GM19043 (cell line): Measurements from ENCODE around the gene PHC3.
A peak's percentile ranks its signal among the peaks of the same experiment; 100 is the strongest.
"Not testable (repeated sequence)": the region's sequence is repeated elsewhere in the genome, so short reads cannot be mapped to it uniquely, and the experiment has no call there.

Source experiments
- ATAC-seq: cut with Tn5 transposase; IDR thresholded peaks from one replicate; pipeline ENCODE4 v1.9.1; 2021; ENCODE audit warnings: low read depth; ENCODE audit not compliant: unreplicated experiment

Gene PHC3

DNA sequence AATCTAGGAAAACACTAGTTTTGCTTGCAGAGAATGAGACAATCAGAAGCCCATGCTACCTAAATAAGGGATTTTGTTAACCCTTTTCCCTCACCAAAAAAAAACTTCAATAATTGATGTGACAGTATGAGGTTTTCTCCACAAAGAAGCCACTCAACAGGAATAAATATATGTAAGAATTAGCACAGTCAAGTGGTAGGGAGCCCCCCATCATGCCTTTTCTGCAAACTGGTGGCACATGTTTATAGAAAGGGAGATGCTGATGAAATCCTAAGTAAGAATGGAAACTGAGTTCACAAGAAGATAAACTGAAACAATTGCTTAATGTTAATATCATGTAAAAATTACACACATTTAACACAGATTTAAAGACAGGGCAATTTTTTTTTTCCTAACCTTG lies 51.0 kb downstream of the PHC3 start:
- no peak for ATAC-seq

DNA sequence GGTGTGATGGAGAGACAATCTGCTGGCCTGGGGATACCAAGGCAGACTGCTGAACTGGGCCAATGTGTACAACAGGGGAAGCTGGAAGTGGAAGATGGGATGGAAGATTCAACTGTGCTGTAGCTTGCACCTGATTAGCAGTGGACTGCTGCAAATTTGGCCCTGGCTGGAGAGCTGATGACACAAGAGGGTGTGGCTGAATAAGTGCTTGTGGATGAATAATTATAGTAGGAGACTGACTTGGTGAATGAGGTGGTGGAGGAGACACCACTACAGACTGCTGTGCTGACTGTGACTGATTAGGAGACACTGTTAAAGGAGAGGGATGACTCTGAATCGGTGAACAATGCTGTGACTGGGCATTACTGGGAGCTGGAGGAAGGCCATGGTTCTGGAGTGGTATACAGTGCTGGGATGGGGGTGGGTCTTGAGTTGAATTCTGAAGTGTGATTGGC lies 52.5 kb downstream of the PHC3 start:
- ATAC-seq: peak; percentile 33

DNA sequence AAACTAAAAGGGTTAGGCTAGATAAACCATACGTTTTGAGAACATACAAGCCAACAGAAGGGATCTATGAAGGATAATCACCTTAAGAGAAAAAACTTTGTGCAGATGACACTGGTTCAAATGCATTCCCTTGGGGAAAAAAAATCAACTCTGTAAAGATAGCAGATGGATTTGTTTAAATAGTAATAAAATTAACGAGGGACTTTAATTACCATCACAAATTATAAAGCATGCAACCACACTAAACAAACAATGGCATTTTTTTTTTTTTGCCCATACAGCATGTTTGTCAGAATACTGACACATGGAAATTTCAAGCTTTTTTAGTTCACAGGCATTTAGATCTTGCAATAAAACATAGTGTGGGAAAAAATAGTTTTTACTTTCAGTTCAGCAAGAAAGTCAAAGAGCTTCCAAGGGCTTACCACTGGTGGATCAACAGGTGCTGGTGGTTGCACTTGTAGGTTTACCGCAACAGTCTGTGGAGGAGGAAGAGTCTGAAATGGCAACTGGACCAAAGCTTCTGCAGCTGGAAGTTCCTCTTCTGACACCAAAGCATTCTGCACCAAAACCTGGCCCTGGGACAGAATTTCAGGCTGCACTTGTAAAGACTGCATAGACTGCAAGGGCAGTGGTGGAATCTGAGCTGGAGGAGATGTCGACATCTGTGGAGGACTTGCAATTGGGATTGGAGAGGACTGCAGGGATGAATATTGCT lies 53.1 kb downstream of the PHC3 start:
- peak; percentile 89 for ATAC-seq

DNA sequence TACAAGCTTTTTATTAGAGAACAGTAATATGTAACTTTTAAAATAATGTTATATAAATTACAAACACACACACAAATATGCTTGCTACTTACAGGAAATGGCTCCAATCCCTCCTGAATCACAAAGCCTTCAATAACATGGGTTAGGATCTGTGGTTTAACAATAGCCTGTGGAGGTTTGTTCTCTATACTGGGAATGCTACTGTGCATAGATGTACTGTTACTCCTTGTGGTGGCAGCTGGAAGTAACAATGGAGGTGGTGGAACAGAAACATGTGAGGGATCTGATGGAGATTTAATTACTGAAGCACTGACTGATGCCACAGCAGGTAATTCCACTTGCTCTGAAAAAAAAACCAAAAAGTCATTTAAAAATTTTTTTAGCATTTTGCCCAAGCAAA lies 64.4 kb downstream of the PHC3 start:
- no peak for ATAC-seq

DNA sequence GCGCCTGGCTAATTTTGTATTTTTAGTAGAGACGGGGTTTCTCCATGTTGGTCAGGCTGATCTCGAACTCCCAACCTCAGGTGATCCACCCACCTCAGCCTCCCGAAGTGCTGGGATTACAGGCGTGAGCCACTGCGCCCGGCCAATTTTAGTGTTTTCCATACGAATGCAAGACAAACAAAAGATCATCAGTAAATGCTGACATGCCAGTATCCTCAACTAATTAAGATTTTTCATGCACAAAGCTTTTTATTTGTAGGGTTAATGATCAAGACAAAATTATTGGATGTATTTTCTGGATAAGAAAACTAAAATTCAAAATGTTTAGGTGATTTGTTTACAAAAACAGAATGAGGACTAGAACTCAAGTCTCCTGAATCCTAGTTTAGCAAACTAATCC lies 67.4 kb downstream of the PHC3 start:
- not testable (repeated sequence) for ATAC-seq

DNA sequence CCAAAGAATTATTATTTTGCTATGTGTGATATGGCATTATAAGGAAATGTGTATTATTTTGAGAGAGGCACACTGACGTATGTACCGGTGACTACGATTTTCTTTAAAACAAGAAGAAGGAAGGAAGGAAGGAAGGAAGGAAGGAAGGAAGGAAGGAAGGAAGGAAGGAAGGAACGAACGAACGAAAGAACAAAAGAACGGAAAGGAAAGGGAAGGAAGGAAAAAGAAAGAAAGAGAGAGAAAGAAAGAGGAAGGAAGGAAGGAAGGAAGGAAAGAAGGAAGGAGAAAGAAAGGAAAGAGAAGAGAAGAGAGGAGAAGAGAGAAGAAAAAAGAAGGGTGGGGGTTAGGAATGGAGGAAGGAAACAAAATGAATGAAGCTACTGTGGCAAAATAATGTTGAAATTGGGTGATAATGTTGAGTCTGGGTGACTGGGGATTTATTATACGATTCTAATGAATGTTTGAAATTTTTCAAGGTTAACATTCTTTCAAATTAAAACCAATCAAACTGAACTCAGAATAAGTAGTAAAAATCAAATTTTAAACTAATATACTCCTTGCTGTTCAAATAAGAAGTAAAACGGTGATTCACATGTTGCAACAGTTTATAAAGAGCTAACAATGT lies 70.3 kb downstream of the PHC3 start:
- ATAC-seq: no peak

DNA sequence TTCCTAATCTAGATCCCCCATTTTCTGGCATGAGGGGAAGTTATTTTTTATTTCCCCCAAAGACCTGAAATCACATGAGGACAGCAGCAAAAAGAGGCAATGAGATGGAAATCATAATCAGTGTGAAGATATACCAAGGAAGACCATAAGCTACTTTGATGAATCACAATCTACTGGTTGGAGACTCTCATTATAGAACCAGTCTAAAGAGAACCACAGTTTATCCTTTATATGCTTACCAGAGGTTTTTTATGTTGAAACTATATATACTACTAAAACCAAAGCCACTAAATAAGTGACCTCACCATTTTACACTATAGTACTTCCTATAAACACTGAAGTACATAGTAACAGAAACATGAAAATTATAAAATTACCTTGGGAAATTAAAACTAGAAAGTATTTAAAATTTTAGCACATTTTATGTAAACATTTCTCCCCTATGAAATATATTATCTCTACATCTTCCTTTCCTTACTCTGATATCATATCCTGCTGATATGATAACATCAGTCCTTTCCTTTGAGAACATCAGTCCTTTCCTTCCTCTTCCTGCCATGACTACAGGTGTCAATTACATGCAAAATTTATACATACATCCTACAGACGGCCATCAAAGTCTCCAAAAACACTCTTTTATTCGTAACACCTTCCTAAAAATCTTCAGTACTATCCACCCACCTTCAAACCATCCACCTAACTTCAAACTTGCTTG lies 71.8 kb downstream of the PHC3 start:
- ATAC-seq: no peak

DNA sequence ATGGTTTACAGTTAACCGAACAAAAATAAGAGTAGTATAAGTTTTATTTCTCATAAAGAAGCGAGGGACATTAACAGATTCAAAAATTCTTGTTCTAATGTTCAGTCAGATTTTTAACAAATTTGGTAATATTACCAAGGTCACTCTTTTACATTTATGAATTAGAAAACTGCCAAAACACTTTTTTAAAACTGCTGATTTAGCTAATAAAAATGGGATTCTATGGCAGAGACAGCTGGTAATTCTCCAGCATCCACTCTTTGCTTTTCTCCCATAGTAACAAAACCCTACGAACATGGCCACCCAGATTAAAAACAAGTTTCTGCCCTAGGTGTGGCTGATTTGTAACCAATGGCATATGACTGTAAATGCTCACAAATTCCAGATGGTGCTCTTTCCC lies 72.6 kb downstream of the PHC3 start:
- ATAC-seq: no peak

DNA sequence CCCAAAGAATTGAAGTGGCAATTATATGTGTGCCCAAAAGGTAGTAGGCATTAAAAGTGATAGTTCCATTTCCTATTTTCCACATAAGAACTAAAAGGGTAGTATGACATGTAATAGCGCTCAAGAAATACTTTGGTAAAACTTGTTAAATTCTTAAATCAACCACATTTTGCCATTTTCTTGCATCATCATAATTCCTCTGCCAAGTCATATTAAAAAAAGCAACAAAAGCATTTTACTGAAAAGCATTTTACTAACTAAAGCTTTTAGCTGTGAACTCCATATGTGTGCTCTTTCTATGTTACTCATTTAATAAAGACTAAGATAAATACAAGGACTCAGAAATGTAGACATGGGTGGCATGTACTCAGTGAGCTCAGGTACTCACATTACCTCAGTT lies 73.6 kb downstream of the PHC3 start:
- ATAC-seq: no peak

DNA sequence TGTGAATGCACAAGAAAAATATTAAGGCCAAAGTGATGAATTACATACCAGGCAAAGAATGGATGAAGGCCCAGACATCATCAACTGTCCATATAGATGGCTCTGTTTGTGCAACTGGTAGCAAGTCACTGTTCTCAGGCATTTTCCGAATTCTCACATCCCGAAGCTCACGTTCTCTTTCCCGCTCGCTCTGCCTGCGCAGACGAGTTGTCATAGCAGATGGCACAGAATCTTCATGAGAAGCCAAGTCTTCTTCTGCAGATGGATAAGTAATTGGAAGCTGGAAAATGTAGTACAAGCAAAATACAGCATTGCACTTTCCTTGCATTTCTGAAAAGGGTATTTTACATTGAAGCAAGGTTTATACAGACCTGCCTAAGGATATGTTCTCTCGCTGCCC lies 79.1 kb downstream of the PHC3 start:
- ATAC-seq: no peak

DNA sequence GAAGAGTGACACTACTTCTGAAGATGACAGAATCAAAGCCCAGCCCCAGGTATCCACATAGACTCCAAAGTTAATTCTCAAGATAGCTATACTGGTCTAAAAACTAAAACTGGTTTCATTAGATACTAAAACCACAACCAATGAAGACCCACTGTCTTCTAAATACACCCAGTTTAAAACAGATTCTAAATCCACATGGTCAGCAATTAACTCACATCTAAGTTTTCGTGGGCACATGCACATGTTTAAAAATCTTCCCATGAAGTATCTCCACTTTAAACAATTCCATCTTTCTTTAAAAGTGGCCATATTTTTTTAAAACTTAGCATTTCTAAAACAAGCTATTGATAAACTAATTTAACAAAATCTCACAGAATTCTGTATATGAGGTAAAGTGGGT lies 80.6 kb downstream of the PHC3 start:
- no peak for ATAC-seq

DNA sequence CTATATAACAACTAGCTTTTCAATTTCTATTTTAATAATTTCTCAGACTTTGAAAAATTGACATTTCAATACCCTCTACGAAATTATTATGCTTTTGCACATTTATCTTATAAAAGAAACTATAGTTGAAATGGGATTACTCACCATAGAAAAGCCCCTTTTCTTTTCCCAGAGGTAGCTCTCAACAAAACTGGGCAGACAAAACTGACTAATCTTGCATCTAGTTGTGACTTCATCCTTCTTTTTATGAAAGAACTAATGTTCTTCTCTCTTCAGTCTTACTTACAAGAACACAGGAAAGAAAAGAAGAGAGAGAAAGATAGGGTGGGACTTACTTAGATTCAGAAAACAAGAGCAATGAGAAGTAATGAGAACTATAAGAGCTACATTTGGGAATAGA lies 82.8 kb downstream of the PHC3 start:
- no peak for ATAC-seq

DNA sequence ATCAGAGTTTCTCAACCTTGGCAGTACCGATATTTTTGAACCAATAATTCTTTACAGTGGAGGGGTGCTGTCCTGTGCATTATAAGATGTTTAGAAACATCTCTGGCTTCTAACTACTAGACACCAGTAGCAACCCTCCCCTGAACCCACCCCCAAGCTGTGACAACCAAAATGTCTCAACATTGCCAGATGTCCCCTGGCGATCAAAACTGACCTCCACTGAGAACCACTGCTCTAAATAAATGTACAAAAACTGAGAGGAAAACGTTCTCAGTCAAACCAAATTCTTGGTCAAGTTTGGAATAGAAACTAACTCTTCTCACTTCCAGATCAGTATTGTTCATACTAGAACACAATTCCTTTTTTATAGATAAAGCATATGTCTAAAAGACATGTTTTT lies 85.2 kb downstream of the PHC3 start:
- ATAC-seq: no peak

DNA sequence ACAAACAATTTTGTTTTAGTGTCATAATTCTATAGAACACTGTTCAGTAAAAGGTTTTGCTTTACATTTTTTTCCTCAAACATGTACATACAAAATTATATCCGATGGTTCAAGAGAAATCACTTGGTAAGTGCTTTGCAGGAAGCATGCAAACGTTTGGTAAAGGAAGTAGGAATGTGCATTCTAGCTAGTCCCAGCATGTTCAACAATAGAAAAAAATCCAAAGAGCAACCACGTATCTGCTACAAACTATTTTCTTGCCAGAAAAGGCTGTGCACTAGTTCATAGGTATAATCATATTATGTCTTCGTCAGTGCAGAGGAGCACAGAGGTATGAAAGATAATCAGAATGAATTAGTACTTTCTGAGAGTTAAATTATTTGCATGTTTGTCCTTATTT lies 85.8 kb downstream of the PHC3 start:
- no peak for ATAC-seq

DNA sequence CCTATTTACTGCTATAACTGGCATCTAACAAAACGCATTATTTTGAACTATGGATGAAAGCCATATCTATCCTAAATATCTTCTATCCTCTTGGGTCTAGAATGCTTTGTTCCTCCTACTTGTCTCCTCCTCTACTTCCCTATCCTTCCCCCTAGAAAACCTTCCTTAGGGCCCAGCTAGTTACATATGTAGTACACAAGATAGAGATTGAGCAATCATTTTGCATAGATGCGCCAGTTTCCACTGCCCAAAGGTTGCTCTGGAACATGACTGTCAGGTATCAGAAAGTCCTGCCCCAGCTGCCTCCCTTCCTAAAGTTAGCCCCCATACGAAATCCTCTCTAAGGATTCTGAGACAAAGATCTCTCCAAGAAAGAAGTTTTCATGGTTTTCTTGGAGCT lies 88.6 kb downstream of the PHC3 start:
- ATAC-seq: no peak

DNA sequence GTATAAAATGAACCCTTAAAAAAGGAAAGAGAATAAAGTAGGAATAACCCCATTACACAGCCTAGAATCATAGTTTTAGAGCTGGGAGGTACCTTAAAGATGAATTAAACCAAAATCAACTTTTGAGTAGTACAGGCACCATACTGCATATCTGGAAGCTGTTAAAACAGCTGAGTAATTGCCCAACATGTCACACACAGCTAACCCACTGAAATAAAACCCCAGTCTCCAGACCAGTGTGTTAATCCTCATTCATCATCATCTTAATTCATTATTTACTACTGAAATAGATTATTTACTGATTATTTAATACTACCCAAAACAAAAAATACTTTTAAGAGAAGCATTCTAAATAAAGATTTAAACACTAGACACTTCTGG lies 90.9 kb downstream of the PHC3 start:
- ATAC-seq: no peak

DNA sequence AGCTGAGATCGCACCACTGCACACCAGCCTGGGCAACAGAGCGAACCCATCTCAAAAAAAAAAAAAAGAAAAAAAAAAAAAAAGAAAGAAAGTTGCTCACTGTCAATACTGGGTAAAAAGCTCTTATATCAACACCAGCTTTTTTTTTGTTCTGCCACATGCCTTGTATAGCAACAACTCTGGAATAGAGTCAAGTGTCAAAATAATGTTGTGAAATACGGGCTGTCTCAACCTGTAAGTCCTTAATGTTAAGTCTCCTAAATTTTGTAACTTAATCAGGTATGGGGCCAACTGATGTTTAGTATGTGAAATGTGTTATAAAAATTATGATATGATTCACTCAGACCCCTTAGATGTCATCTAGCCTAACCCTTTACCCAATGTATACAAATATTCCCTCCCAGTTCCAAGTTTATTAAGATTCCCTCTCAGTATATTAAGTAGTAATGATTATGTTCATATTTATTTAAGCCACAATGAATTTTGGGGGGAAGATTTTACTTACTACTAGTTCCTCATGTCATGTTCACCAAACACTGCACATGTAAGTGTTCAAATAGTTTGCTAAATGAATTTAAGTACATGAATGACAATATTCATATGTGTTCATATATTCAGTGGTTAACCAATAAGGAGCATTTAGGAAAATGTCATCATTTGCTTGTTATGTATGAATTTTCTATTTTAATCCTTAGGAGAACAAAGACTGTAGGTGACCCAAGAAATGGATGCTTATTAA lies 91.5 kb downstream of the PHC3 start:
- no peak for ATAC-seq

DNA sequence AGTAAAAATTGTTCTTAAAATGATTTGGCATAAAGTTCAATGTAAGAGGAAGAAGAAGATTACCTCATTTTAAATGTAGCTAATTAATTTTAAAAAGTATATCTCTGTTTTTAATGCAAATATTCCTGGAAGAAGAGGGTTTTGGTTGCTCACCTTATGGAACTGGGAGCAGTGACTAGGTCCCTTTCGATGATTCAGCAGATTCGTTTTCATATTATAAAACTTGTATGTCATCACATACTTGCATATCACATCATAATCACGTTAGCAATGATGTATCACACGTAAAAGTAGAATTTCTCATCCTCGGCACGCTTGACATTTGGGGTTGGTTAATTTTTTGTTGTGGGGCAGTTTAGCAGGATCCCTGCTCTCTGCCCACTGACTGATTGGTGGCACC lies 96.1 kb downstream of the PHC3 start:
- no peak for ATAC-seq

DNA sequence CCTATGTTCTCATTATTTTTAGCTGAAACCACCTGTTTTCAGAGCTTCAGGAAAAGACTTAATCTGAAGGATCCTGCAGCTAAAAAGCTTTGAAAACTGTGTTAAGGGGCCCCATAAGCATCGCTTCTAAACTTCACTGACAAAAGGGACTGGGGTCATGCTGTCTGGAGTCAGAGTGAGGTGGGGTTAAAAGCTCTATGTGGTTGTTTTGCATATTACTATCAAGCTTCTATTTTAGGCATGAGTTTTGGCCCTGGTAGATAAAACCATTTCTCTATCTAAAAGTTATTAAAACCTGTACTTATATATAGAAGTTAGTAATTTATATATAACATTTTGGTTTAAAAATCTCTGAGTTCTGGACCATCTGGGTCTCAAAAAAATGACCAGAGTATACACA lies 98.2 kb downstream of the PHC3 start:
- no peak for ATAC-seq

DNA sequence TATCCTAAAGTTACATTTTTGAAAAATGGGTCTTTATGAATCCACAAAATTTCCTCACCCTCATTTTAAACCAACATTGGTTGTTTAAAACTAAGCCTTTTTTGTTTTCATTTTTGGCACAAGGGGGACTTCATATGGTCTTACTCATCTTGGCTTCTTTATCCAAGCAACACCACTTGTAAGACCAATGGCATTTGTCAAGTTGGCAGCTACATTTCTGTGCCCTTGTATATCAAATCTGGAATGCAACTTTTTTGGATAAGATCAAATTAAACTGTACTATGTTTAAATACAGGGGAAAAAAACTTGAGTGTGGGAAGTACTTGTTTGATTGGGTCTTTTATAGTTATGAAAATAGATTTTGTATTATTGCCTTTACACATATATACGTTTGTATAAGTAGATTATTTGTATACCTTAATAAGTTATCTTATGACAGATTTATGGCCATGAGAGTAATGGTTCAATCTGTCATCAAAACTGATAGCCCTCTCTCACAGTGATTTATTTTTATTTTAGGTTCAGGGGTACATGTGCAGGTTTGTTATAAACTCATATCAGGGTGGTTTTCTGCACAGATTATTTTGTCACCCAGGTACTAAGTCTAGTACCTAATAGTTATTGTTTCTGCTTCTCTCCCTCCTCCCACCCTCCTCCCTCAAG lies 100.3 kb downstream of the PHC3 start:
- ATAC-seq: no peak

DNA sequence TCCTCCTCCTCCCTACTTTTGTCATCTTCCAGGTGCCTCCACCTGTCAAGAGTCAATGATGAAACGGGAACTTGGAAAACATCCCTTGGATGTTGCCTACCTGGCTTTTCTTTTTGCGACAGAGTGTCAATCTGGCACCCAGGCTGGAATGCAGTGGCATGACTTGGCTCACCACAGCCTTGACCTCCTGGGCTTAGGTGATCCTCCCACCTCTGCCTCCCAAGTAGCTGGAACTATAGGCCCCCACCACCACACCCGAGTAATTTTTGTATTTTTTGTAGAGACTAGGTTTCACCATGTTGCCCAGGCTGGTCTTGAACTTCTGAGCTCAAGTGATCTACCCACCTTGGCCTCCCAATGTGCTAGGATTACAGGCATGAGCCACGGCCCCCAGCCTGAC lies 100.9 kb downstream of the PHC3 start:
- ATAC-seq: no peak
